HG03439 (cell line): Measurements from ENCODE around the gene UGT1A1.

Source experiments
- ATAC-seq: cut with Tn5 transposase; IDR thresholded peaks from one replicate; pipeline ENCODE4 v1.9.1; 2021; ENCODE audit warnings: mild to moderate bottlenecking, moderate library complexity; ENCODE audit not compliant: unreplicated experiment

UGT1A1 gene

DNA sequence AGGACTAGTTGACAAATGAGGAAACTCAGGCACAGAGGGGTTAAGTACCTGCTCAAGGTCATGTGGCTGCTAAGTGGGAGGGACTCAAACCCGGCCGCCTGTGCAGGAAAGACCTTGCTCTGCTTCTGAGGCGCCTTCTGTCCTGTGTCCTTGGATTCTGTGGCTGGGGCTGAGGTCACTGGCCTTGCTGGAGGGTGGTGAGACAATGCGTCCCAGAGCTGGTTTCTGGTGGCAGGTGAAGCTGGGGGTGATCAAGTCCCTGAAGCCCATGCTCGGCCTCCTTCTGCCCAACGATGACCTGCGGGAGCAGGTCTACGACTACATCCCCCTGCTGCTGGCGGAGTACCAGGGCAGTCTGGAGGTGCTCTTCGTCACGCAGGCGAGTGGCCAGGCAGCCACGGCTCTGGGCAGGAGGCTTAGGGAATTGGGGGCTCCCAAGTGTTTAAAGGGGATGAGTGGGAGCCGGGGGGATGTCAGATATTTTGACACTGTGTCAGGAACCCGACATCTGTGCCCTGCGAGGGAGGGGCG is 34.1 kb downstream of the UGT1A1 start:
- ATAC-seq = no peak

DNA sequence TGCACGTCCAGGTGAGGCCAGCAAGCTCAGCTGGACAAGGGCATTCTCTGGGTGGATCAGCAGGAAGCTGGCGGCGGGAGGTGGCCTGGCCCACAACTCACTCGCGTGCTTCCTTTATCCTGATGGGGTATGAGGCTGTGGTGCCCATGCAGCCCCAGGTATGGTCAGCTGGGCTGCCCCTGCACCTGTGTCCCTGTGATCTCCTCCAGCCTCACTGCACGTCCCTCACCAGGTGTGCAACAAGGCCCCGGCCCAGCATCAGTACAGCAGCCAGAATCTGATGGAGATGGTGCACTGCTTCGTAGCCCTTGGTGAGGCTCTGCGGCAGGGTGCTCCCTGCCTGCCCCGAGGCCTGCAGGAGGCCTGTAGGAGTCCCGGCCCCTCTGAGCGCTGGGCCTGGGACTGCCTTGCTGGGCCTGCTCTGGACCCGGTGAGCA is 35.7 kb downstream of the UGT1A1 start:
- ATAC-seq = no peak

DNA sequence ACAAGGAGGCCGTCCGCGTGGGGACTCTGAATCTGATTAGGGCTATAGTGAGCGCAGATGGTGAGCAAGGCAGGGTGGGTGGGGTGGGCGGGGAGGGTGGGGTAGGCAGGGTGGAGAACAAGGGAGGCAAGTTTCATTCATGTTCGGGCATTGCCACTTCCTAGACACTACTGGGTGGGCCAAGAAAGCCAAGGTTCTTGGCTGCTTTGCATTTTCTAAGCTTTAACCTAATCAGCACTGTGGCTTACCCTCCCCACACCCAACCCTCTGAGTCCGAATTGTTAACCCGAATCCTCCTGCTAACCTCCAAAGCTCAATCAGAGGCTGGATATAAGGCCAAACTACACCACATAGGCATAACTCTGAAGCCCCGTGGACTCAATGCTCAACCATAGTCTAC is 36.2 kb downstream of the UGT1A1 start:
- ATAC-seq = no peak

DNA sequence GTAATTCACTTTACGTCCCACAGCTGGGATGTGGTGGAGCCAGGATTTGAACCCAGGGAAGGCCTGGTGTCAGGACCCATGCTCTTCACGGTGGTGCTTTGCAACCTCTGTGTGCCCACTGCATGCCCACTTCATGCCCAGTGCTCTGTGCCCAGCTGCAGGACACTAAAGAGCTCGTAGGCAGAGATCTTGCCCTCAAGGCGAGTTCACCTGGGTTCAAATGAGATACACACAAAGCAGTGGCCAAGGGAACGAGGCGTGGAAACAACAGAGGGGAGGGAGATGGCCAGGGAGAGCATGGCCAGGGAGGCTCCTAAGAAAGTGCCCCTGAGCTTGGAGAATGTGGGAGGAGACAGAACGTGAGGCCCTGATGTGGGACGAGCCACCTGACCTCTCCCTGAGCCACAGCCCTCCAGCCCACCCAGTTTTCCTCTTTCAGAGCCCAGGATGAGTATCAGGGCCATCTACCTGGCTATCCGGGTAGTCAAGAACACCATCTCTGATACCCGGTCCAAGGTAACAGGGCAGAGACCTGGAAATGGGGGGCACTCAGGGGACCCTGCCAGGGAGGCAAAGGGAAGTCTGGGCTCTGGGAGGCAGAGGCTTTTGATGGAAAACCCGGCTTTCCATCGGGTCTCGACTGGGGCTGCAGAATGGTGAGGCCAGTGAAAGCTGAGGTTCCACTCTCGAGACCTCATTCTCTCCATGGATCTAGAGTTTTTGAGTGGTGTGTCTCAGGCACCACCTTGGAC is 38.4 kb downstream of the UGT1A1 start:
- no peak for ATAC-seq

DNA sequence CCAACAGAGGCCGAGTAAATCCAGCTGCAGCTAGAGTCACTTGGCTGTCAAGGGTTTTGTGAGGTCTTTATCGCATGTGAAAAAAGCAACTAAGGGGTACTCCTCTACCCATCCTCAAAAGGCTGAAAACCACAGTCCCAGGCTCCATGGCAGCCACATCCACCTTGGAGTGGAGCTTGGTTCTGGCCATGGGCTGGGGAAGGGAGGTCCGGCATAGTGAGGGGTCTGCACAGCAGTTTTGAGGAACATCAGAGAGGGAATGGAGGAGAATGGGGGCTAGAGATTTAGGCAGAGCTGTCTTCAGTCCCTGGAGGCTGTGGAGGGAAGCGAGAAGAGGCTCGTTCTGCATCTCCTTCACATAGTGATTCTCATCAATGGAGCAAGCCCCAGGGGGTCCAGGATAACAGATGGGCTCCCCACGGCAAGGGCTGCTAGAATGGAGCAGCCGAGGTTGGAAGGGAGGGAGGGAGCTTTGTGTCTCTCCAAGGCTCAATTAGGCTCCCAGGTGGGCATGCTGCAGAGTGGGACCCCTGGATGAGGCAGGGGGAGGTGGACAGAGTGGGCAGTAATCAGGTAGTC is 39.1 kb downstream of the UGT1A1 start:
- no peak for ATAC-seq

DNA sequence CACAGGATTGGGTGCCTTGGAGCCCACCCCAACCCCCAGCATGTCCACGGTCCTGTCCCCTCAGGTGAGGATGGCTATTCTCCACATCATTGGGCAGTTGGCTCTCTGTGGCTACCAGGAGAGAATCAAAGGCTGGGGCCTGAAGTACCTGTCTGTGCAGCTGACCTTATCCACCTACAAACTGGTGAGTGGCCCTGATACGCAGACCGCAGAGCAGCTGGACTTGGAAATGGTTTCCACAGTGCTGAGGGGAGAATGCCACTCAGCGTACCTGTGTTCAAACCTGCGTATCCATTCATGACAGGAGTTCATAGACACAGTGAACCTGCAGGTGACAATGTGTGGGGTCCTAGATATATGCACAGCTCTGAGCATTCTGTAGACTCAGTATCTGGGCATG is 39.6 kb downstream of the UGT1A1 start:
- no peak for ATAC-seq

DNA sequence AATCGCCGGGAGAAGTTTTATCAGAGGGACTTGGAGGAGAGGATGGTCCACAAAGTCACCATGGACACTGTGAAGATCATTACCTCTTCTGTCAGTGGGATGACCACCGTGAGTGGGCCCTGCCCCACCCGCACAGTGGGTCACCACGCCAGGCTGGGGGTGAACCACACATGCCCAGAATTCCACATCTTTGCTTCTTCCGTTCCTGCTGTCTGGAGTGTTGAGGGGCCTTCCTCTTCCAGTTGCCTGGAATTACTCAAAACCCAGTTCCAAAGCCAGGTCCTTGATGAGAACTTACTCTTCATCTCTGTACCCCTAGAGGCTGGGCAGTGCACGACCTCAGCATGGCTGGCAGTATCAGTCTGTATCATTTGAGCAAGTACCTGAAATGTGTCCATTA is 40.1 kb downstream of the UGT1A1 start:
- no peak for ATAC-seq

DNA sequence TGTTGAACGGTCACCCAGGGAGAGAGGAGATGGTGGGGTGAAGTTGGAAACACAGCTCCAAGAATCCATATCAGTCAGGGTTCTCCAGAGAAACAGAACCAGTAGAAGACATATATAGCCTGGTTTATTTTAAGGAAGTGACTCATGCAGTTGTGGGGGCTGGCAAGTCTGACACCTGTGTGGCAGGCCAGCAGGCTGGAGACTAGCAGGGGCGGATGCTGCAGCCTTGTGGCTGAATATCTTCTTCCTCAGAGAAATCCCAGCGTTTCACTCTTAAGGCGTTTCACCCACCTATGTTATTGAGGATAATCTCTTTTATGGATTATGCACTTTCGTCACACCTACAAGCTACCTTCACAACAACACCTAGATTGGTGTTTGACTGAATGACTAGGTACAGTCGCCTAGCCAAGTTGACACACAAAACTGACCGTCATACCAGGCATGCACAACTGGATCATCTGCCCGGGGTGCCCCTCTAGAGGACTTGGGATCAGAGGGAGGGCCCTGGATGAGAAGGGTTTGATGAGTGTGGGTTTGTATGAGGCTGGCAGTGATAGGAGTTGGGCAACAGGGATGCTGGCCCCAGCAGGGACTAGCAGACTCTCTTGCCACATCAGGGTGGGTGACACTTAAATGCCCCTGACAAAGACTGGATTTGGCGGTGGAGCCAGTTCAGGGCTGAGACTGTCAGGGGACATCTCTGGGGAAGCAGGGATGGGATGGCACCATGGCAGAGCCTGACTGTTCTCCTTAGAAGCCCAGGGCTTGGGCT is 41.5 kb downstream of the UGT1A1 start:
- ATAC-seq = no peak

DNA sequence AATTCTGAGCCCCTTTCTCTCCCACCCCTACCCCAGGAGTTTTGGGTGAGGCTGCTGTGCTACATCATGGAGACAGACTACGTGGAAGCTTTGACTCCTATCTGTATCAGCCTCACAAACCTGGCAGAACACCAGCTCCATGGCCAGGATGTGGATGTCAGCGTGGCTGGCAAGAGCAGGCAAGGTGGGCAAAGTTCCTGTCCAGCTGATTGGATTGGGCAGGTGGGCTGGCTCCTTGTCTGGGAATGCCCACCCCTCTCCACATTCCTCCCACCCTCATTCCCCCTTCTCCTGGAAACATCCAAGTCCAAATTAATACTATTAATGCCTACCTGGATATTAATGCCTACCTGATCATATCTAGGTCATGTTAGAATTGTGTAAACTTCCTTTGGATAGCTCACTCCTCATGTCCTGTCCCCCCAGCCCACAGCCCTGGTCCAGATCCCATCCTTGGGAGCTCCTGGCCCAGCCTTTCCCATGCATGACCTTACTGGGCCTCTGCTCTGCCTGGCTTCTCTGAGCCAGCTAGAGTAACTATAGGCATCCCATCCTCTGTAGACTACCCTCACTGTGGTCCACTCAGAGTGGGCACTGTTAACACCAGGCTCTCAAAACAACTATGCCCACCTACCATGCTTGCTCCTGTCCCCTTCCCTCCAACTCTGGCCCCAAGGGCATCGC is 42.2 kb downstream of the UGT1A1 start:
- ATAC-seq = no peak

DNA sequence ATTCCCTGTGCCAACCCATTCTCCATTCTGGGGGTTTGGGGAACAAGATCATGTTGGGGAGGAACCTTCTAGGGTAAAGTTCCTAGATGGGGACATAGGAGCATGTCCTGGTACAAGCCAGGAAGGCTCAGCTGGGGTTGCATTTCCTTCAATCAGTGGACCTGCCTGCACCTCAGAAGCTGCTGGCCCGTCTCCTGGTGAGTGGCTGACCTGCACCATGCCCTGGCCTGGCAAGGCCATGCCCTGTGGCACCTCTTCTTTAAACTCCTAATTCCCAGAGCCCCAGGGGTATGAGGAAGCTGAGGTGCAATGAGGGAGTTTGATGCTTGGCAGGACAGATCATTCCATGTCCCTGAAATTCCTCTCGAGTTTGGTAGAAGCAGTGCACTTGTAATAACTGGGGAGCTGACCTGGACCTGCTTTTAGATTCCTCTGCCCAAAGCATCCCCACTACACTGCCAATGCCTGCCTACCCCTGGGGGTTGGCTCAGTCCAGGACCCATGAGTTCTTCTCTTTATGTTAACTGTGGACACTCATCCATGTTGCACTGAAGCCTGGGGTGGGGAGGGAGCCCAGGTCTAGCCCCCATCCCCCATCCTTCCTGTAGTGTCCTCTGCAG is 43.3 kb downstream of the UGT1A1 start:
- no peak for ATAC-seq

DNA sequence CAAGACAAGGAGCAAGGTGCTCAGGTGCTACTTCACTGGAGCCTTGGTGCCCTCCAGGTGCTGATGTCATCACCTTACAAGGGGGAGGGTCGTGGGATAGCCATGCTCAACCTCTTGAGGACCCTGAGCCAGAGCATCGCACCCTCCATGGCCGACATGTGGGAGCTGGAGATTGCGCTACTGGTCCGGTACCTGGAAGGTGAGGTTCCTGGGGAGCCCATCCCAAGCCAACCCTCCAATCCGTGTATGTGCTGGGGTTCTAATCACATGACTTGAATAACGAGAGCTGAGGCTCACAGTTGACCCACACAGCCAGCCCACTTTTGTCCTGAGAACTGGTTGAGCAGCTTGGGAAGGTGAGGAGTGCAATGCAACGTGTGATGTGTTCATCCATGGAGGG is 43.9 kb downstream of the UGT1A1 start:
- ATAC-seq = no peak

DNA sequence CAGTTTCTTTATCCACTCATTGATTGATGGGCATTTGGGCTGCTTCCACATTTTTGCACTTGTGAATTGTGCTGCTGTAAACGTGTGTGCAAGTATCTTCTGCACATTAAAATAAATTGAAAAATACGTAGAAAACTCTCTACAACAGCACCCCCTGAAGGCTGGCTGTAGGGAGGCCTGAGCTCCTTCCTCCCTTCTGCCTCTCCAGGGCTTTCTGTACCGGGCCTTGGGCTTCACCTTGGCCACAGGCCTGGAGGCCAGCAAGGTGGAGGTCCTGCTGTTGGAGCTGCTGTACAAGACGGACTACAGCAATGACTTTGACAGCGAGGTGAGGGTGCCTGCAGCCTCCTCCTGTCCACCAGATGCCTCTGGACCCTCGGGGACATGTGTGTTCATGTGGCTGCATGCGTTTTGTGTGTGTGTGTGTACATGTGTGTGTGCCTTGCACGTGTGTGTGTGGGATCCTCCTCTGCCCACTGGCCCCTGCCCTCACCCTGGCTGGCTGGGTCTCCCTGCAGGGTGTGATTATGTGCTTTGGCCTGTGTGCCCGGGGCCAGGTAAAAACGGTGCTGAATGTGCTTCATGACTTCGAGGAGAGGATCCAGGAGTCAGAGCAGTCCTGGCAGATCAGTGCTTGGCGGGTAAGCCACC is 47.3 kb downstream of the UGT1A1 start:
- no peak for ATAC-seq

DNA sequence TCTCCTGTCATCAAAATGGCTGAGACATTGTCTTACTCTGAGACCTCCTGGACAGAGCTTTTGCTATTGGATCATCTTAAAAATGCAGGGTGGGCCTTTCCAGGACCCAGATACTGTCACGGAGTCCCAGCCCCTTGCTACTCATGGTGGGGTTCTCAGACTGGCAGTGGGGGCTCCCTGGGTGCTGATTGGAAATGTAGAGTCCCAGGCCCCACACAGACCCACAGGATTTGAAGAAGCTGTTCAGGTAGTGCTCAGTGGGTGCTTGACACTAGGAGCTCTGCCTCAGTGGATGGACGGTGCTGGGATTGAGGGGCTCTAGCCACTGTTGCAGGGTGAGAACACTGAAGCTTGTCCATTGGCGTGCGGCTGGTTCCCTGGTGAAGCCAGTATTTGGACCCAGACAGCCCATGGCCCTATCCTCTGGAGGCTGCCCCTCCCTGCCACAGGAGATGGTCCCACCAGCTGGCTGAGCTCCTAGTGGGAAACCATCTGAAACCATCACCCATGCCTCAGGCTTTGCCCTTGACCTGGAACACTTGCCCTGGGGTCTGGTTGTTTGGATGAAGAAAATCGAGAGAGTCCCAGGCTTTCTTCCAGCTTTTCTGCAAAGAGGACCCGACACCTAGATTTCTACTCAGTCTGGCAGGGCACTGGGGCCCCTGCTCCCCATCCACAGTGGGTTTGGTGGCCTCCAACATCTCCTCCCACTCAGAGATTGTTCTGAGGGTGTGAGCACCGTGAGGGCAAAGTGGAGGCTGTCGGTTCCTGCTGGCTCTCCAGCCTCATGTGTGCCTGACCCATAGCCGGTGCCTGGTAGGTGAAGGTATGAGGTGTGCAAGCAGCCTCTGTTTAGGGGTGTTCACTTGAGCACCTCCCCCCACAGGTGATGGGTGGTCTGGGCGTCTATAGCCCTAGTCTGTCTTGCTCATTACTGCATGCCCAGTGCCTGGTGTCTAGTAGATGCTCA is 48.2 kb downstream of the UGT1A1 start:
- ATAC-seq = no peak

DNA sequence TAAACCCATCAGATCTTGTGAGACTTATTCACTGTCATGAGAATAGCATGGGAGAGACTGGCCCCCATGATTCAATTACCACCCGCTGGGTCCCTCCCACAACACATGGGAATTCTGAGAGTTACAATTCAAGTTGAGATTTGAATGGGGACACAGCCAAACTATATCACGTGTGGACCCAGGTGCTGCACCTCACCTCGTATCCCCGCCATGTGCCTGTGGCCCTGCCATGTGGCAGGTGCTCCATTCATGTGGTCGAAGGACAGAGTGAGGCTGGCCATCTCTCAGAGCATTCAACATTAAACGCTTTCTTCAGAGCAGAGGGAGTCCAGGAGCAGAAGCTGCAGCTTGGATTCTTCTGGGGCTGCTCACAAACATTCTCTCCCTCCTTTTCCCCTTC is 50.3 kb downstream of the UGT1A1 start:
- no peak for ATAC-seq

DNA sequence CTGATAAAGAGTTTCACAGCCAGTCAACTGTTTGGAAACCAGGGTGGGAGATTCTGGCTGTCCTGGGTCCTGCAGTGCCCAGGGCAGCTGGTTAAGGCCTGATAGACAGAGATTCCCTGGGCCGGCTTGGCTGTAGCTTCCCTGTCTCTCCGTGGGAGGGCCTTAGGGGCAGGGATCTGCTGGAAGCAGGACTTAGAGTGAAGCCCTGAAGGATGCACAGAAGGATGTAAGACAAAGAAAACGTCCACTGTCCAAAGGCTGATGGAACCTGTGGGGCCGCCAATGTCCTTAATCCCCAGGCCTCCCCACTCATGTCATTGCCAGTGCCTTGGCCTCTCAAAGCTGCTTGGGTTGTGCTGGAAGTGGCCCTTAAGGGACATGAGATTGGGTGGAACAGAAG is 51.0 kb downstream of the UGT1A1 start:
- no peak for ATAC-seq

DNA sequence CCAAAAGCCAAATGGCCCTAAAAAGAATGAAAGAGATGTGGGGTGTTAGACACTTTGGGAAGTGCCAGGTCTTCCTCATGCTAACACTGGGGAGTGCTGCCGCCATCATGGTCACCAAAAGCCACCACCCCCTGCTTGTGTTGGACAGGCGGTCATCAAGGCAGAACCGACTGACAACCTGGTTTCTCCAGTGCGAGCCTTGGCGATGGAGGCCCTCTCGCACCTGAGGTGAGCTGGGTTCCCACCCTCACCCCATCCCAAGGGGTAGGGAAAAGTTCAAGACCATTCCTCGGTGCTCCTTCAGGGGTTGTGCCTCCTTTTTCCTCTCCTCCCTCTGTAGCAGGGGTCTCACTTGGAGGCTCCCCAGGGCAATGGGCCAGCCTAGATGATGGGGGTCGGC is 51.7 kb downstream of the UGT1A1 start:
- no peak for ATAC-seq

DNA sequence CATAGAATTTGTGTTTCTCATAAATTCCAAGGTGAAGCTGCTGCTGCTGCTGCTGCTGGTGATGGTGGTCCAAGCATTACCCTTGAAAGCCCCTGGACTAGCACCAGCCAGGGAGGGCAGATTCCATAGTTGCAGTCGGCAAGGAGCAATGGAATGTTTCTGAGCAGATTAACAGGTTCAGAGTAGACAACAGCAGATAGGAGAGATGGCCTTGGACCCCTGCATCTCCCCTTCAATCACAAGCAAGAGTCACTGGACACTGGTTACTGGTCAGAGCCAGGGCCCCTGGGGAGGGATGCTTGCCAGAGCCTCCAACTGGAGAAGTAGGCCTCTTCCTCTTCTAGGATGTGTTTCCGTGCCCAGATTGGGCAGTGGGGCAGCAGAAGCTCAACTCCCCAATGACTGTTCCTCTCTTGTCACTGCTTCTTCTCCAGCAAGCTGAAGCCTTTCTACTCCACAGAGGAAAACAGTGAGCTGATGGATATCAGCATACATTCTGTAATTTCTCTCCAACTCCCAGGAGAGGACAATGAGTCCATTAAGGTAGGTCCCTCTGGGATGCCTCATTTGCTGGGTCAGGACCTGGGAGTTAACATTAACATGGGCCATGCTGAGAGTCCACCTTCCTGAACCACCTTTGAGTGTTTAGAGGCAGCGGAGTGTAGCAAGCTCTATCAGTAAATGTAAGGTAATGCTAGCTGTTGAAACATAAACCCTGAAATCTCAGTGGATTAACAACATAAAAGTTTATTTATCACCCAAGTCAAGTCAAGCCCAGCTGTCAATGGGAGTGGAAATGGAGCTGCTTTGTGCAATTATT is 53.4 kb downstream of the UGT1A1 start:
- no peak for ATAC-seq
